Motor neuron (in vitro differentiated cells): ENCODE results near the gene TMC2. TPM values are rescaled to one million over a fixed set of nuclear protein-coding genes. Genes with fewer than 3 reads are reported as not detected.

Experiments
- ATAC-seq, 8 experiments: fragments of 200-7000 bp; cut with Tn5 transposase; replicated peaks in 6 of 8; 2 replicates each; pipeline ENCODE4 v1.8.0; 2021; ENCODE audit warnings: mild to moderate bottlenecking in 8 of 8, moderate library complexity in 8 of 8
- H3K27ac ChIP-seq, 2 donors: fragments of 250-450 bp; sonication (Bioruptor Pico); 2 replicates each; pipeline ENCODE4 v1.9.0; 2021; ENCODE audit warnings: antibody characterized with exemption in 2 of 2, mild to moderate bottlenecking in 2 of 2, moderate library complexity in 1 of 2
- H3K4me1 ChIP-seq, 2 donors: fragments of 250-450 bp; sonication (Bioruptor Pico); replicated peaks in 1 of 2; 2 replicates each; pipeline ENCODE4 v1.6.1; 2021; ENCODE audit warnings: antibody characterized with exemption in 2 of 2, mild to moderate bottlenecking in 2 of 2, moderate library complexity in 1 of 2
- H3K4me3 ChIP-seq, 5 donors: fragments of 250-450 bp; sonication (Bioruptor Pico); 2 replicates each; pipeline ENCODE4 v1.9.0; 2021; ENCODE audit warnings: antibody characterized with exemption in 5 of 5, mild to moderate bottlenecking in 5 of 5, moderate library complexity in 4 of 5
- WGBS, 10 experiments: fragments of 450-650 bp; shearing (Covaris generic); methylation state at CpG; one replicate each; pipeline ENCODE4 v1.0.0; 2022; 5-methylcytosine and 5-hydroxymethylcytosine counted together
- in situ Hi-C, 9 experiments: fragments of 400-800 bp; cut with MboI; loops; one replicate each; pipeline ENCODE4 v1.15.0; 2021; ENCODE audit warnings: low sequenced_read_pairs in 9 of 9, low pct_unique_long_range_greater_than_20kb in 2 of 9; ENCODE audit not compliant: unreplicated experiment in 9 of 9
- total RNA-seq, 8 experiments: library from RNA; unstranded; fragments of 300-600 nt; gene quantifications; 2 replicates each; pipeline versions ENCODE4 v1.2.3 to v1.2.4, GENCODE V29; 2022

The TMC2 gene
- total RNA-seq, 8 experiments from 2014 or later: 0.05 to 0.62 (median 0.17) TPM

- in situ Hi-C loops: loop anchor here in 1 of 9 experiments (25.0 kb wide), 1 partner anchor 109 kb away; no protein-coding TSS in a partner anchor
- no peak overlapping the region for H3K27ac ChIP-seq
- 17 to 80% (median 65%) methylated on average over 1 to 8 of the region's 10 CpGs; no CpG with 5 or more reads in 2 of the 10 experiments for WGBS, 10 experiments
- no peak for ATAC-seq
- H3K4me3 ChIP-seq: no peak overlapping the region
- peaks cover 0 to 2% of the 10 kb centered on the region in 2 donors for H3K4me1 ChIP-seq
Measured at GRCh38 chr20:2528671-2529271, 7.6 kb upstream of the TMC2 start.

- in situ Hi-C loops: loop anchor here in 1 of 9 experiments (25.0 kb wide), 1 partner anchor 104 kb away; no protein-coding TSS in a partner anchor
- Histone ChIP-seq H3K4me1 (peaks cover 0 to 11% of the 10 kb centered on the region in 2 donors), H3K27ac (no peak overlapping the region), H3K4me3 (no peak overlapping the region)
- 56 to 92% (median 66%) methylated on average over 3 to 7 of the region's 8 CpGs; no CpG with 5 or more reads in 7 of the 10 experiments for whole genome bisulfite sequencing, 10 experiments
- no peak for ATAC-seq
Measured at GRCh38 chr20:2533118-2533517, 3.3 kb upstream of the TMC2 start.

GRCh38 chr20:2535711-2536559, 438 bp upstream of the TMC2 start:
- 22 to 100% (median 48%) methylated on average over 2 to 5 of the region's 12 CpGs; no CpG with 5 or more reads in 2 of the 10 experiments for WGBS, 10 experiments
- no peak overlapping the region for H3K27ac ChIP-seq
- peaks cover 0 to 17% of the 10 kb centered on the region in 2 donors for H3K4me1 ChIP-seq
- in situ Hi-C loops: loop anchor here in 1 of 9 experiments (25.0 kb wide), 1 partner anchor 101 kb away; no protein-coding TSS in a partner anchor
- no peak overlapping the region for H3K4me3 ChIP-seq
- no peak for ATAC-seq

- 40 to 100% methylated on average over 1 of the region's 5 CpGs; no CpG with 5 or more reads in 8 of the 10 experiments for WGBS, 10 experiments
- Histone ChIP-seq H3K4me1 (peaks cover 0 to 17% of the 10 kb centered on the region in 2 donors), H3K4me3 (no peak overlapping the region), H3K27ac (no peak overlapping the region)
- in situ Hi-C loops: loop anchor here in 1 of 9 experiments (25.0 kb wide), 1 partner anchor 100 kb away; no protein-coding TSS in a partner anchor
- no peak for ATAC-seq
Measured at GRCh38 chr20:2537101-2537500, 728 bp downstream of the TMC2 start.

GRCh38 chr20:2538356-2538755, 2.0 kb downstream of the TMC2 start:
- Histone ChIP-seq H3K4me1 (peaks cover 0 to 17% of the 10 kb centered on the region in 2 donors), H3K27ac (no peak overlapping the region), H3K4me3 (no peak overlapping the region)
- 20 to 100% (median 78%) methylated on average over 1 to 12 of the region's 12 CpGs; no CpG with 5 or more reads in 5 of the 10 experiments for WGBS, 10 experiments
- no peak for ATAC-seq
- in situ Hi-C loops: loop anchor here in 1 of 9 experiments (25.0 kb wide), 1 partner anchor 99 kb away; no protein-coding TSS in a partner anchor

- WGBS, 10 experiments: 0 to 80% (median 30%) methylated on average over 1 to 7 of the region's 8 CpGs; no CpG with 5 or more reads in 2 of the 10 experiments
- H3K27ac ChIP-seq: no peak overlapping the region
- ATAC-seq: peak in 1 of 8 experiments; percentile 32
- no peak overlapping the region for H3K4me3 ChIP-seq
- in situ Hi-C loops: loop anchor here in 1 of 9 experiments (25.0 kb wide), 1 partner anchor 98 kb away; no protein-coding TSS in a partner anchor
- peaks cover 0 to 12% of the 10 kb centered on the region in 2 donors for H3K4me1 ChIP-seq
Measured at GRCh38 chr20:2538931-2539720, 2.8 kb downstream of the TMC2 start.

GRCh38 chr20:2541940-2542339, 5.6 kb downstream of the TMC2 start:
- H3K4me1 ChIP-seq: peaks cover 0 to 6% of the 10 kb centered on the region in 2 donors
- 28 to 100% (median 84%) methylated on average over 1 to 2 of the region's 2 CpGs; no CpG with 5 or more reads in 1 of the 10 experiments for WGBS, 10 experiments
- in situ Hi-C loops: loop anchor here in 1 of 9 experiments (25.0 kb wide), 1 partner anchor 95 kb away; no protein-coding TSS in a partner anchor
- H3K4me3 ChIP-seq: no peak overlapping the region
- ATAC-seq: no peak
- no peak overlapping the region for H3K27ac ChIP-seq

- no peak overlapping the region for H3K27ac ChIP-seq
- H3K4me3 ChIP-seq: no peak overlapping the region
- in situ Hi-C loops: loop anchor here in 1 of 9 experiments (25.0 kb wide), 1 partner anchor 95 kb away; no protein-coding TSS in a partner anchor
- H3K4me1 ChIP-seq: peaks cover 0 to 6% of the 10 kb centered on the region in 2 donors
- ATAC-seq: no peak
- WGBS, 10 experiments: 36 to 100% (median 70%) methylated on average over 1 to 4 of the region's 4 CpGs
Measured at GRCh38 chr20:2542361-2542760, 6.0 kb downstream of the TMC2 start.

- Histone ChIP-seq H3K4me3 (no peak overlapping the region), H3K27ac (no peak overlapping the region), H3K4me1 (peaks cover 0 to 4% of the 10 kb centered on the region in 2 donors)
- 20 to 71% (median 43%) methylated on average over 1 of the region's 1 CpG; no CpG with 5 or more reads in 5 of the 10 experiments for WGBS, 10 experiments
- no peak for ATAC-seq
- in situ Hi-C loops: loop anchor here in 1 of 9 experiments (25.0 kb wide), 1 partner anchor 93 kb away; no protein-coding TSS in a partner anchor
Measured at GRCh38 chr20:2544211-2544610, 7.8 kb downstream of the TMC2 start.

GRCh38 chr20:2545594-2545993, 9.2 kb downstream of the TMC2 start:
- 3 to 83% (median 67%) methylated on average over 1 to 2 of the region's 2 CpGs for WGBS, 10 experiments
- H3K4me3 ChIP-seq: no peak overlapping the region
- in situ Hi-C loops: loop anchor here in 1 of 9 experiments (25.0 kb wide), 1 partner anchor 92 kb away; no protein-coding TSS in a partner anchor
- no peaks in the 10 kb centered on the region for H3K4me1 ChIP-seq
- no peak for ATAC-seq
- H3K27ac ChIP-seq: no peak overlapping the region

- 6 to 73% (median 40%) methylated on average over 1 to 18 of the region's 22 CpGs; no CpG with 5 or more reads in 3 of the 10 experiments for WGBS, 10 experiments
- in situ Hi-C loops: no loop called here
- H3K27ac ChIP-seq: no peak overlapping the region
- peaks cover 0 to 5% of the 10 kb centered on the region in 2 donors for H3K4me1 ChIP-seq
- no peak for ATAC-seq
- peak overlapping the region in 1 of 5 donors; percentile 18 for H3K4me3 ChIP-seq
Measured at GRCh38 chr20:2557873-2558580, 21.7 kb downstream of the TMC2 start.
